Ammon's horn (tissue), 1 donor: ENCODE results near the gene NEMP1.

Source experiments
- DNase-seq: peaks from one replicate; pipeline ENCODE4 v3.0.0-alpha.2; 2016; ENCODE audit warnings: low spot score

Gene NEMP1

DNA sequence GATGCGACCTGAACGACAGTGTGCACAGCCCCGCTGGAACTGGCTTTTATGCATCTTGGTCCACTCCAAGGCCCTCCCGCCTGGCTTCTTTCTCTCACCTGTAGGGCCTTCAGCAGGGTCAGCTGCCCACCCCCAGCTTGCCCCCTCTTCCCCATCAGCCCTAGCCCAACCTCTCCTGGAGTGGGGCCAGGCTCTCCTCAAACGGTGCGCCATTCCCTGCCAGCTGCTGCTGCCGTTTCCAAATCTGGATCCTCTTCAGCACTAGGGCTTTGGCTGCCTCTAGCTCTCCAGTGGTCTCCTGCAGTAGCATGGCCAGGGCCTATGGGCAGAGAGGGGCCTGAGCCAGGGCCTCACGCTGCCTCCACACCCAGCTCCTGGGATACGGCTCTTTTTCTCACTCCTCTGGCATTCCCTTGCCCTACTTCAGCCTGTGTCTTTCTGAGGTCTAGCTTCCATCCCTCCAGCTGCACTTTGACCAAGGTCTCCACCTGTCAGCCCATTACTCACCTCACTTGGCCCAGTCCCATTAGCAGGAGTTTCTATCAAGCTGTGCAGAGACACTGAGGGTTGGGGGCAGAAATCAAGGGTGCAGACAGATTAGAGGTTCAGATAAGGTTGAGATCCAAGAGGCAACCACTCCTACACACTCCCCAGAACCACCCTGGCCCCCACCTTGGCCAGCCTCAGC lies 27.6 kb upstream of the NEMP1 start:
- DNase-seq, result no peak

DNA sequence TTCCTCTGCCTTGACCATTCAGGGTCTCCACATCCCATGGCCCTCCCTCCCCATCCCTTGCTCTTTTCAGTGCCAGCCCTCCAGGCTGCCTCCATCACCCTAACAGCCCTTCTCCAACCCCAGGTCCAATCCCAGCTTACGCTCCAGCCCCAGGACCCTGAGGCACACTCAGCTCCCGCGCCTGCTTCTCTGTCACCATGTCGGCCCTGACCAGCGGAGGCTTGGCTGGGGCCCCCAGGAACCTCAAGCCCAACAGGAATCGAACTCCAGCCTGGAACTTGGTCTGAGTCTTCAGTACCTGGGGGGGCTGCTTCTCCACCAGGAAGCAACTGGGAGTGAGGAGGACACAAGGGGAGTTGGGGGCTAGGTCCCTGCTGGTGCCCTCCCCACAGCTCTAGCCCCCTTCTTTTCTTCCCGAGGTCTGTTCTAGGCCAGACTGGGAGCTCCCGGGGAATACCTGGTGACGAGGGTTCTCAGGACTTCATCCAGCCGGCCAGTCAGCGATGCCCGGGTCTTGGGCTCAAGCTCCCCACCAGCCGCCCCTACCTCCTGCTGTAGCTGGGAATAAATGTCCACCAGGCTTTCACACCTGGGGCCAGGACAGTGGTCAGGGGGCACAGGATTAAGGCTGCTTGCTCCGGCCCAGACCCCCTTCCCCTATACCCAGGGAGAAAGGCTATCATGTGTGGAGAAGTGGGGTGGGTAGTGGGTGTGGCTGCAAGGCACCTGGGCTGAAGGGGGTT lies 26.6 kb upstream of the NEMP1 start:
- no peak for DNase-seq

DNA sequence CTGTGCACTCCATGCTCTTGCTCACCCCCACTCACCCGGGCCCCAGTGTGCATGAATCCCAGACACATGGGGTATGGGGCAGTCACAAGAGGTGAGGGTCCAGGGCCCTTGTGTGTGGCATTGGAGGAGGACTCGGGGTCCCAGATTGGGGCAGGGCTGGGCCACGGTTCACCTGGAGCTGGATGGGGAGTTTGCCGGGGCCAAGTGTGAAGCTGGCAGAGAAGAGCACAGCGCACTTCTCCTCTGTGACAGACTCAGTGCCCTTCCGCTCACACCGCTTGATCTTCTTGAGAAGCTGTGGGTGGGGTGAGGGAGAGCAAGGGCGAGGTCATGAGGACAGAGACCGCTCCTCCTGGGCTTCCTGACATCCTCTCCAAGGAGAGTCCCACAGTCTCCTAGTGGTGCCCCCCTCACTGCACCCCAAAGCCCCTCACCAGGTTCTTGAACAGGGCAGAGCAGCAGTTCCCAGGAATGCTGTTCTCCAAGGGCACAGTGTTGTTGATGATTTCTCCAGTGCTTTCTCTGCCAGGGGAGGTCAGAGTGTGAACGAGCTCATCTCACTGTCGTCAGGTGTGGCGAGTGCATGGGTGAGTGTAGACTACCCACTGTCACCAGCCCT lies 25.8 kb upstream of the NEMP1 start:
- no peak for DNase-seq

DNA sequence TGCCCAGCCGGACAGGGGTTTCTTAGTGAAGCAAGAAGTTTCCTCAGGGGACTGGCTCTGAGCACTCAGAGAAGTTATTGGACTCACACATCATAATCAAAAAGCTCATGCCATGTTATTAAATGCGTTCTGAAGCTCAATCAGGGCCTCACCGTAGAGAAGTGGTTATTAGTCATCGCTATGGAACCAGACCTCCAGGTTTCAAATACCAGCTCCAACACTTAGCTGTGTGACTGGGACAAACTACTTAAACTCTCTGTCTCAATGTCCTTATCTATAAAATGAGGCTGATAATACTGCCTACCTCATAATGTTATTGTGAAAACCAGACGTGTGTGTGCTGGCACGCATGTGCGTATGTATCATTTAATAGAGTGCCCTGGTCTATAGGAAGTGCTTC lies 25.3 kb upstream of the NEMP1 start:
- DNase-seq, result no peak

DNA sequence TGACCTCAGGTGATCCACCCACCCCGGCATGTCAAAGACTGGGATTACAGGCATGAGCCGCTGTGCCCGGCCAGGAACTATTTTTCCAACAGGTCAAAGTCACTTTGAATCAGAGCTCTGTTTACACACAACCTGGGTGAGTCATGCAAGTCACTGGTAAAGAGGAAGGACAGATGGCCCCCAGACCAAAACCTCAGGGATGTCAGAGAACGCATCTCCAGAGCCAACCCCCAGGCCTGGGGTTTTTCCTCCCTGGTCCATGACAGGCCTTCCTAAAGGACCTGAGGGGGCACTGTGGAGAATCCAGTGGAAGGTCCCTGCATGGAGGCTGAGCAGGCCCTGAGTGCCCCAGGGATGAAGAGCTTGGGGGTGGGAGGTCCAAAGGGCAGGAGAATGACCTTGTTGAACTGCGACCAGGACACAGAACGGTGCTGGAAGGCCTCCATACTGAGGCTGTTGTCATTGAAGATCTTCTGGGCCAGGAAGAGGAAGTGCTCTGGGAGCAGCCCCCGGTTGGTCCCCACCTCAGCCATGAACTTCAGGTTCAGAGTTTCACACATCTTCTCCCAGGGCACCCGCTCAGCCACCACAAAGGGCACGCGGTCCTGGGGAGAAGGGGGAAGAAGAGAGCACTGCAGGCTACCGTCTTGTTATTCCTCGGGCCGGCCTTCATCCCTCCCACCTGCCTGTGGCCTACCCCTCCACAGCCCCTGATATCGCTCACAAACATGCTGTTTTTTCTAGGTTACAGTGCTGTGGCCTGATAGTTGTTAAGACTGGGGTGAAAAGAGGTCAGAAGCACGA lies 23.5 kb upstream of the NEMP1 start:
- no peak for DNase-seq

DNA sequence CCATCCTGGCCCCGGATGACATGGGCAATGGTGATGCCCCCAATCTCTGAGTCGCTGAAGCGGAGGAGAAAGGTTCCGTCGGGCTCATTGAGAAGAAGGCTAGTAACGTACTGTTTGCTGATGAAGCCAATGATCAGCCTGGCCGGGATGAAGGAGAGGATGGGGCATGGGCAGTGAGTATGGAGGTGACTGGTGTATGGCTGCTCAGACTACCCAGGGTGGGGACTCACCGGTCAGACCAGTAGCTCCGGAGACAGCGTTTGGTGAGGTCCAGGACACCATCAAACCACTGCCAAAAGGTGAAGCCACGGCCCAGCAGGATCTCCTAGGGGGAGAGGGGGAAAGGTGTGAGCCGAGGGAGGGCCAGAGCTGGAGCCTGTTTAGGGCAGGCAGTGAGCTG lies 21.2 kb upstream of the NEMP1 start:
- no peak for DNase-seq

DNA sequence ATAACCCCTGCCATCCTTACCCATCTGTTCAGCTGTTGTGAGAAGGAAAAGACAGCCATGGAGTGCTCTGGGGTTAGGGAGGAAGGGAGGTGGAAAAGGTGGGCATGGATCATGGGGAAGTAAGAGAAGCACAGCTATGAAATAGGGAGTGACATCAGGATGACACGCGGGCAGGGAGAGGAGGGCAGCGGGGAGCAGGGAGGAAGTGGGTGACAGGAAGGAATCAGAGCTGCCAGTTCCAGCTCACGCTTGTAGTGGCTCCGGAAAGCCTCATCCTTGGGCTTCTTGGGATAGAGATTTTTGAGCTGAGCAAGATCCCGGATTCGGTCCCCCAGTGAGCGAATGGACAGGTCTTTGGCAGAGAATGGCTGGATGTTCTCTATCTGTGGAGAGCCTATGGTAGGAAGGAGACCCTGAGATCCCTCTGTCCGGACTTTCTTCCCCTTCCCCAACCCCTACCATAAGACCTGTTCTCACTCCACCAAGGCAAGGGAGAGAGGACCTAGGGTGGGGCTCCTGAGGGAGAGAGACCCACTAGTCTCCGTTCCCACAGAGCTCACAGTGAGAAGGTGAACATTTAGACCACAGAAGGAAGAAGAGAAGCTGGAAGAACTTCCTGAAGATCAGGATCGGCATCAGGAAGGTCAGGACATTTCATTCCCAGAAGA lies 20.6 kb upstream of the NEMP1 start:
- DNase-seq, result no peak

DNA sequence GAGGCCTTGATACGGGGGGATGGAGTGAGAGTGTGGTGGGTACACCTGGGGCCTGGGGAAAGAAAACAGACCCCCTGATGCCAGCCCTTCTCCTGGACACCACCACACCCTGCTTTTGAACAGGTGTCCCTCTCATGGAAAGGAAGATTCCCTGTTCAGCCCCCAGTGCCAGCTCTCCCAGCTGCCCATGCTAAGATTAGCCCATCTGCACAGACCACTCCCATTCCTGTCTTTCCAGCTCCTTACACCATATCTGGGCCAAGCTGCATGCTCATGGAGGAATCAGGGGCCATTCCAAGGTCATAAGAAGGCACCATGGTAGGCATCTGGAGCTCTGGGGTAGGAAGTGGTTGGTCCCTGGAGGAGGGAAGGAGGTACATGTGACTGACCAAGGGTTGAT lies 20.0 kb upstream of the NEMP1 start:
- DNase-seq, result no peak

DNA sequence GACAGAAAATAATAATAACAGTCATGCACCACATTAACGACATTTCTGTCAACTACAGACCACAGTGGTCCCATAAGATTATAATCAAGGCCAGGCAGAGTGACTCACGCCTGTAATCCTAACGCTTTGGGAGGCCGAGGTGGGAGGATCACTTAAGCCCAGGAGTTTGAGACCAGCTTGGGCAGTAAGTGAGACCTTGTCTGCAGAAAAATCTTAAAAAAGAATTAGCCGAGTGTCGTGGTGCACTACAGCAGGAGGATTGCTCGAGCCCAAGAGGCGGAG lies 18.9 kb upstream of the NEMP1 start:
- no peak for DNase-seq

DNA sequence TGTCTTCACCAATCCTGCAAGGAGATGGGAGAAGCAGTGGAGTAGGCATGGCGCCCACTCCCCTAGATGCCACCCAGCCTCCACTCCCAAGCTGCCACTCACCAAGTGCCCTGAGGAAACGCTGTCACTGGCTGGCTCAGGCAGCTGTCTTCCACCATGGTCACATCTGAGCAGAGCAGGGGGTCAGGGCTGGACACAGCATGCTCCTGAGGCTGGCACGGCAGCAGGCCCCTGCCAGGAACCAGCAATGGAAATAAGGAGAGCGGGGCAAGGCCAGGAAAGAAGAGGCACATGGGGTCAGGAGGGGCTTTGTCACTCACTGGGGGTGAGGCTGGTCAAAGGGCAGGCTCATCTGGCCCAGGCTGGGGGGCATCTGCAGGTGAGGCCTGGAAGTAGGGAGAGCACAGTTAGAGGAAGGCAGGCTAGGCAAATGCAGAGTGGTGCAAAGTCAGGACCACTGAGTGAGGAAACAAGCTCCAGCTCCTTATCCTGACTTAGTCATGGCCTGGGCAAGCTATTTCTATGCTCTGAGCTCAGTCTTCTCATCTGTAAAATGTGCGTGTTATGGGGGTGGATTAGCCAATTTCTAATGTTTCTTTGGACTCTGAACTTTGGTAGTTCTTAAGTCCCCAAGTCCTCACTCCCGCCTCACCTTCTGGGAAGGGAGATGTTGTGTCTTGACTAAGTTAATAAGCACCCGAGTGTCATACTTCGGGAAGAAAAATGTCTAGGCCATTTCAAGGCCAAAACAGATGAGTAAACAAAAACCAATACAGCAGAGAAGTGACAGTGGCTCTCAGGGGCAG lies 18.4 kb upstream of the NEMP1 start:
- DNase-seq, result no peak

DNA sequence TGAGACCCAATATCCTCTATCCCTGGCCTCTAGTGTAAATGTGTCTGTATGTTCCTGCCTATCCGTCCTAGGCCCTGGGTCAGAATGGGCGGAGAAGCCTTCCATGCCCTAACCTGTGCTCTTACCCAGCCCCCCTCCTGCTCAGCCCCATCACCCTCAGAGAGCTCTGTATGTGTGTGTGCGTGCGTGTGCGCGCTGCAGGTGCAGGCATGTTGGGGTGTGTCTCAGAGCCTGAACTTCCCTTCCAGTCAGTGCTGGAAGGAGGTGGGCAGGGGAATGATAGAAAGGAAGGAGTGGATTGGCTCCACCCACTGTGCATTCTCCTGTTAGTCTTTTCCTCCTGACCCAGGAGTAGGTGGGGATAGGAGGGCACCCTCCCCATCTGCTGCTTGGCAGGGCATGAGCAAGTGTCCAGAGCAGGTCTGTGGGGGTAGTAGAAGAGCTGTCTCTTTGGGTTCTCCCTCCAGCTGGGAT lies 17.5 kb upstream of the NEMP1 start:
- no peak for DNase-seq

DNA sequence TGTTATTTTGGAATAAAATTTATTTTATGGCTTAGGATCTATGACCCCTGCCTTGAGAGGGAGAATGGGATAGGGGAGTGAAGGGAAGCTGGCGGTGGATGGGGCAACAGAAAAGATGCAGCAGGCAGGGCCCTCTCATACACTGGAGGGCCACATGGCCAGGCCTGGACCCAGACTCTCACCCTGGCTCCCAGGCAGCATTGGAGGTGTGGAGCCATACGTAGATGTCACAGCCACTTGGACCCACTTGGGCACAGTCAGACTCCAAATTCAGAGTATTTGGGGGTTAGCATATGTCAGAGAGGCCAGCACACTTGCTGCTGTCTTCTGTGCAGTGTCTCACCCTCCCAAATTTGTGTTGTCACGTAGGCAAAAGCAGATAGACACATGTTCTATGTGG lies 16.8 kb upstream of the NEMP1 start:
- DNase-seq, result no peak

DNA sequence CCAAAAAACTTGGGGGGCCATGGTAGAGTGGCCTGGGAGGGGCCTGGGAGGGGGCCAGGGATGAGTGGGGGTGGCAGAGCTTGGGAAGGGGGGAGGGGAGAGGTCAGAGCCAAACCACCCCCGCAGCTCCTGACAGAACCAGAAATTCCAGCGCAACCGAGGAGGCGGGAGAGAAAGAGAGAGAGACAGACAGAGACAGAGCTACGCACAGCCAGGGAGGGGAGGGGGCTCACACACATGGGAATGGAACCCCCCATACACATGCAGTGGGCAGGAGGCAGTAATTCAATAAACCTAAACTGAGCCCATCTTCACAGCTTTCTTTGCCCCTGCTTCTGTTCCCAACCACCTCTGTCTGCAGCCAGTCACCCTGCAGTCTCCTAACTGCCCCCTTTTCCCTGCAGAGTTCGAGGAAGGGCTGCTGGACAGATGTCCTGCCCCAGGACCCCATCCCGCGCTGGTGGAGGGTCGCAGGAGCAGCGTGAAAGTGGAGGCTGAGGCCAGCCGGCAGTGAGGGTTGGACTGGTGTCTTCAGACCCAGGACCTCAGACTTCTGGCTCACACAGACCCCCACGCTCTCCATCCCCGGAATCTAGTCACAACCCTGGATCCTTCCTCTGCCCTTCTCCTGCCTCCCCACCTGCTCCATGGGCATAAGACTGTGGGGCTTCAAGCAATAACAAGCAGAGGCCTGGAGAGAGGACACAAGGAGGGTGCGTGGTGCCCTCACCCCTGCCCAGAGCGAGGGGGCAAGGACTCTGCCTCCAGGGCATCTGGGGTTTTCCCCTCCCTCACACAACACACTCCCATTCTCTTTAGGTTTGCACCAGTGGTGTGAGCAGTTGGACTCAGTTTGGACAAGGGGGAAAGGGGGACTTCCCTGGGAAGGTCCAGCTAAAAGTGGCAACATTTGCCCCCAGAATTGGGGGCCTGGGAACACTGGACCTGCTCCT lies 15.9 kb upstream of the NEMP1 start:
- DNase-seq, result no peak

DNA sequence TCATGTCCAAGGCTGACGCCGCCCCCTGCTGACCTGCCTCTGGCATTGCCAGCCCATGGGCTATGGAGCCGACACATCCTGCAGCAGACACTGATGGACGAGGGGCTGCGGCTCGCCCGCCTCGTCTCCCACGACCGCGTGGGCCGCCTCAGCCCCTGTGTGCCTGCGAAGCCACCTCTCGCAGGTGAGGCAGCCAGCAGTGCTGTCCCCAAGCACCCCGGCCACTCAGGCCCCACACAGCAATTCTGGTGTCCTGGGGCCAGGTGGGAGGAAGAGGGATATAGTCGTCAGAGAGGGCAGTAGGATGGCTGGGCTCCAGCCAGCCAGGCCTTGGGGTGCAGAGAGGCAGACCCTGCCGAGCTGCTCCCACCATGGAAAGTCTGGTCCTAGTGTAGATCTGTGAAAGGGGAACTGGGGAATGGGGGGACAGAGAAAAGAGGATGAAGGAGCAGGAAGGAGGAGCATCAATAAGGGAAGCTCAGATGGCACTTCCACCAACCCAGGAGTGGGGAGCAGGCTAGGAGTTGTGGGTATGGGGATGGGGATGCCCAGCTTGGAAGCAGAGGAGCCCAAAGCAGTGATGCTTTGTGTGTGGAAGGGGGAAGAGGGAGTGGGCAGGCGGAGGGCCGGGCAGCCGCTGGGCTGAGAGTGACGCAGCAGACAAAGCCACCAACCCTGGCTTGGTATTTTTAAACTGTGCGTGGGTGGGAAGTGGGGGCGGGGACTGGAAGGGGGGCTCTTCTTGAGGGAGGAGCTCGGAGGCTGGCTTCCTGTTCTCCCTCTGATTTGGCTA lies 15.0 kb upstream of the NEMP1 start:
- DNase-seq, result no peak

DNA sequence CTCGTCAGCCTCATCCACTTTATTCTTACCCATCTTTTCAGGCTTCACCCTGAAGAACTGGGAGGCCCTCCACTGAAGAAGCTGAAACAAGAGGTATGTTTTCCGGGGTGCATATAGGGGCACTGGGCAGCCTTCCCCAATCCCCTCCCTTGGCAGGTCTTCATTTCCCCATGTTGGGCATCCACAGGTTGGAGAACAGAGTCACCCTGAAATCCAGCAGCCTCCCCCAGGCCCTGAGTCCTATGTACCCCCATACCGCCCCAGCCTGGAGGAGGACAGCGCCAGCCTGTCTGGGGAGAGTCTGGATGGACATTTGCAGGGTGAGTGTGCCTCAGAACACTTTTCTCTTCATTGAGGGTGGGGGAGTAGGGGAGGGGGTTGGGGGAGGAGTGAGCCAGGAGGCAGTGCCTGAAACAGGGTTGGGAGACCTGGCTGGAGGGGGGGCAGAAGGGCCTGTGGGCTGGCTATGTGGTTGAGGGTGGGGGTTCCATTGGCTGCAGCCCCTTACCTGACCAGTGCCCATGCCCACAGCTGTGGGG lies 14.4 kb upstream of the NEMP1 start:
- no peak for DNase-seq

DNA sequence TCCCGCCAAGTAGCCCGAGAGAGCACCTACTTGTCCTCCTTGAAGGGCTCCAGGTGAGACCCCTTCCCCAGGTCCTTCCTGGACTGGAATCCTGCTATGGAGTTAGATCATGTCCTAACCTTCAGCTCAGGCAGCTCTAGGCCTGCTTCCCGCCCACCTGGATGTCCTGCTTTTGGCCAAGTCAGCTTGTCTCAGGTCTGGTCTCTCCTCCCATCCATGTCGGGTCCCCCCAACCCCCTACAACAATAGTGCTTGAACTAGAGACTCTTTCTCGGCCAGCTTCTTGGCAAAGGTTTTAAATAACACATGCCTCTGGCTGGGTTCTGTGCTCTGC lies 13.9 kb upstream of the NEMP1 start:
- DNase-seq, result no peak

DNA sequence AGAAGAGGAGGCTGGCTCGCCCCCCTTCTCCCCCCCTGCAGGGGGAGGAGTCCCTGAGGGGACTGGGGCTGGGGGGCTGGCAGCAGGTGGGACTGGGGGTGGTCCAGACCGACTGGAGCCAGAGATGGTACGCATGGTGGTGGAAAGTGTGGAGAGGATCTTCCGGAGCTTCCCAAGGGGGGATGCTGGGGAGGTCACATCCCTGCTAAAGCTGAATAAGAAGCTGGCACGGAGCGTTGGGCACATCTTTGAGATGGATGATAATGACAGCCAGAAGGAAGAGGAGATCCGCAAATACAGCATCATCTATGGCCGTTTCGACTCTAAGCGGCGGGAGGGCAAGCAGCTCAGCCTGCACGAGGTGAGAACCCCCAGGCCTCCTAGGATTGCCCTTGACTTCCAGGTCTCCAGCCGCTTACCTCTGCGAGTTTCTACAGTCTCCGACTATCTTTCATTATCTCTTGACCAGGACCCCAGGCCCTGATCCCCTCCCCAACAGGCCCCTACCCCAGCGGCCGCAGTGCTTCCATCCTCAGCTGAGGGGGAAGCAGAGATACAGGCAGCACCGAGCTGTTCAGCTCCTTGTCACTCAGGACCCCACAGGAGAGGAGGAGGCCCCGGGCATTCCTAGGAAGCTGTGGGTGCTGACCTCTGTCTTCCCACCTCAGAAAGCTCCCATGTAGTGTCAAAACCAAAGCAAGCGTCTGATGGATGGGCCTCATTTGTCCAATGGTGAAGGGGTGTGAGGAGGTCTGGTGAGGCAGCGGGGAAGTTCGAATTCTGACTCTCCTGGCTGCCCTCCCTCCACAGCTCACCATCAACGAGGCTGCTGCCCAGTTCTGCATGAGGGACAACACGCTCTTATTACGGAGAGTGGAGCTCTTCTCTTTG lies 13.3 kb upstream of the NEMP1 start:
- DNase-seq, result no peak
